Measurements from ENCODE around the gene TBC1D2.

TBC1D2 gene

GRCh38 chr9:98236901-98237487 is 18.5 kb downstream of the TBC1D2 start:
- DNase-seq, result no peak

DNA sequence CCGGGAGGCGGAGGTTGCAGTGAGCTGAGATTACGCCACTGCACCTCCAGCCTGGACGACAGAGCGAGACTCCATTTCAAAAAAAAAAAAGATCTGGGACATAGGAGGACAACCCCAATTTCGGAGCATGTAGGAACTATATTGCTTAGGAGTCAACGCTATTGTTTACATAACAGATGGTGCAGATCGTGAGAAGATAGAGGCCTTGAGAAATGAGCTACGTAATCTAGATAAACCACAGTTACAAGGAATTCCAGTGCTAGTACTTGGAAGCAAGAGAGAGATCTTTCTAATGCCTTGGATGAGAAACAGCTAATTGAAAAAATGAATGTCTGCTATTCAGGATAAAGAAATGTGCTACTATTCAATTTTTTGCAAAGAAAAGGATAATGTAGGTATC is 20.3 kb downstream of the TBC1D2 start:
- no peak for DNase-seq

DNA sequence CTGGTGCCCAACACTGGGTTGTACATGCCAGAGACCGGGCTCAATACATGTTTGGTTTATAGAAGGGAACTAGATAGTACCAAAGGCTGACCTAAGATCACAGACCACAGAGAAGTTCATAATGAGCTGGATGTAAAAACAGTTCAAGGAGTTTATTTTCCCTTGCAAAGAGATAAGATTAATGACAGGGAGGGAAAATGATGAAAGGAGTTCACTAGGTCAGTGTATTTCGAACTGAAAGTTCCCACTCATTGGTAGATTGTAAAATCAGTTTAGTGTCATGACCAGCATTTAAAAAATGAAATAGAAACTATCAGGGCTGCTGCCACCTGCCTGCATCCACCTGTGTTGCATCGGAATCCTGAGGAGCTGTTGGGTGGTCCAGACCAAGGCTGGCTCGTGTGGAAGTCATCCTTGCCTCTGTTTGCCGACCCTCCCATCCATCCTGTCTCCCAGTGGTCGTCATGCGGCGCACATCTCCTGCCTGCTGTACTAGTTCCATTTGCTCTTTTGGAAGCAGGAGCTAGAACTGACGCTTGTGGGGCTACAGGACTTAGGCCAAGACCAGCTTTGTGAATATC is 21.1 kb downstream of the TBC1D2 start:
- DNase-seq, result no peak

DNA sequence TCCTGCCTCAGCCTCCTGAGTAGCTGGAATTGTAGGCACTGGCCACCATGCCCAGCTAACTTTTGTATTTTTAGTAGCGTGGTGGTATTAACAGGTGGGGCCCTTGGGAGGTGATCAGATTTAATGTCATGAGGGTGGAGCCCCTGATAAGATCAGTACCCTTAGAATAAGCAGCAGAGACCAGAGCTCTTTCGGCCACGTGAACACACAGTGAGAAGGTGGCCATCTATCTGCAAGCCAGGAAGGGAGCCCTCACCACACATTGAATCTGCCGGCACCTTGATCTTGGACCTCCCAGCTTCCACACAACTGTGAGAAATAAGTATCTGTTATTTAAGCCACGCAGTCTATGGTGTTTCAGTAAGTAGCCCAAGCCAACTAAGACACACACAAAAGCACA is 22.5 kb downstream of the TBC1D2 start:
- DNase-seq, result no peak

GRCh38 chr9:98231770-98232478 is 23.5 kb downstream of the TBC1D2 start:
- DNase-seq, result no peak

- DNase-seq, result no peak
Observed at GRCh38 chr9:98230789-98231188, 24.7 kb downstream of the TBC1D2 start.

DNA sequence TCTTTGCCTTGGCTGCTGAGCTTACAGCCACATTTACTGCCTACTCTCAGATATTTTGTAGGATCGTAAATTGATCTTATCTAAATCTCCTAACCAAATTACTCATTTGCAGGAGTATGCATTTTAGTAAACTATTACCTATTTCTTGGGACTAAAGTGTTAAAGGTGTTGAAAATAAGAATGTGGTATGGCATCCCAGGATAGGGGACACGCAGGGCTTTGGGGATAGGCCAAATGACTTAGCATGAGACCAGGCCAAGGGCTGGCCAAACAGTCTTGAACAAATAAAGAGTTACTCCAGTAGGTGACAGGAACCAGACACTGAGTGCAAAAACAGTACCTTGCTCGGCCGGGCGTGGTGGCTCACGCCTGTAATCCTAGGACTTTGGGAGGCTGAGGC is 25.1 kb downstream of the TBC1D2 start:
- no peak for DNase-seq

DNA sequence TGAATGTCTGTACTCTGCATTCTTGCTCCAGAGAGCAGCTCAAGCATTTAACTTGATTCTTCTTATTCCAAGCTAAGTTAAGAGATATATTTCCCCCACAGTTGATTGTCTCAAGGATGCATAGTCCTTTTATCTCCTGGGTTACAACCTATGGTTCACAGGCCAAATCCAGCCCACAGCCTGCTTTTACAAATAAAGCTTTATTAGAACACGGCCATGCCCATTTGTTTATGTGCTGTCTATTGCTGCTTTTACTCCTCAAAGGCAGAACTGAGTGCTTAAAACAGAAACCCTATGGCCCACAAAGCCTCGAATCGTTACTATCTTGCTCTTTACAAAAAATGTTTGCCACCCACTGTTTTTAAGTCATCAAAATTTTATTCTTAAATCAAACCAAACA is 25.8 kb downstream of the TBC1D2 start:
- no peak for DNase-seq

- no peak for DNase-seq
Observed at GRCh38 chr9:98229090-98229395, 26.4 kb downstream of the TBC1D2 start.

GRCh38 chr9:98228392-98229089 is 26.9 kb downstream of the TBC1D2 start:
- no peak for DNase-seq

DNA sequence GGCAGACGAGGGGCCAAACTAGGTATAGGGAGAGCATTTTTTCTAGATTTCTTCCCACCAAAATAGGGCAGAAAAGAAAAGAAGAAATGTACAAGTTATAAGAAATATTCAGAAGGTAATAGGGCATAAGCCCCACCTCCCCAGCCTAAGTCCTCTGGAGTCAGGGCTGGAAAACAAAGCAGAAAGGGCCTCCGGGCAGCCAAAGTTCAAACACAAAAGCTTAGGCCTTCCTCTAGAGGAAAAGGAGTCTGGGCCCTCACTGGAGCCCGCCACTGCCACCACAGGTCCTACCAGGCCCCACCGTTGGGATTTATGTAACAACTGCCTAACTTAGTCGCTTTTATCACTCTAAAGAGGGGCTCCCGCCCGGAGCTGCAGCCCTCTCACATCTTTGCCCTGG is 27.6 kb downstream of the TBC1D2 start:
- no peak for DNase-seq

DNA sequence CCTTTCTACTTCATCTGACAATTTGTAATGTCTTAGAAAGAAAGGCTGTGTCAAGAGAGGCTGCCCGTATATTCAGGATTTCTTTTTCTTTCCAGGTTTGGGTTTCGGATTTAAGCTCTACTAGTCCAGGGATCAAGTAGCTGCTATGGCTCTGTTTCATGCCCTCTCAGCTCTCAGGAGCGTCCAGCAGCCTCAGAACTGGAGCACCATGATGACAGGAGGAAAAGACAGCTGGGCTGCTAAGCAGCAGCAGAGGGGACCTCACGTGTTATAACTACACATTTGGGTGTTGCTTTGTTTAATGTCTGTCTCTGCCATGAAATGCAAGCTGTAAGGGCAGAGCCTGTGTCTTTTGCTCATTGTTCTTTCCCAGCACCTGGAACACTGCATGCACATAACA is 28.5 kb downstream of the TBC1D2 start:
- no peak for DNase-seq

GRCh38 chr9:98226516-98226915 is 28.9 kb downstream of the TBC1D2 start:
- no peak for DNase-seq

DNA sequence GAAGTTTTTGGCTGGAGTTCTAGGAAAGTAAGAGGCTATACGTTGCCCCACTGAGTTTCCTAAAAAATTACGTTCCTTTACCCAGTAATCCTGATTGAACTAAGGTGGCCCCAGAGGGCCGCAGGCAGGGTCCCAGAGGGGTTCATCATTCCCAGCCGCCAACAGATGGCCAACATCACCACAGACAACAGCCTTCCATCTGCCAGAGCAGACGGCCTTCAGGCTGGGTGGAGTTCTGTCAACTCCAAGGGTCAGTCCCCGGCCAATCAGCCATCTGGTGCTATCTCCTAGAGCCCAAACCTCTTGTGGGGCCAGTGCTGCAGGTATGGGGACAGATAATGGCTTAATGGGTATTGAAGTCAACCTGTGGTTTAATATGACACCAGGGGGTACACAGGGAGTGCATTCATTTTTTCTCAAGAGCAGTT is 30.4 kb downstream of the TBC1D2 start:
- no peak for DNase-seq

DNA sequence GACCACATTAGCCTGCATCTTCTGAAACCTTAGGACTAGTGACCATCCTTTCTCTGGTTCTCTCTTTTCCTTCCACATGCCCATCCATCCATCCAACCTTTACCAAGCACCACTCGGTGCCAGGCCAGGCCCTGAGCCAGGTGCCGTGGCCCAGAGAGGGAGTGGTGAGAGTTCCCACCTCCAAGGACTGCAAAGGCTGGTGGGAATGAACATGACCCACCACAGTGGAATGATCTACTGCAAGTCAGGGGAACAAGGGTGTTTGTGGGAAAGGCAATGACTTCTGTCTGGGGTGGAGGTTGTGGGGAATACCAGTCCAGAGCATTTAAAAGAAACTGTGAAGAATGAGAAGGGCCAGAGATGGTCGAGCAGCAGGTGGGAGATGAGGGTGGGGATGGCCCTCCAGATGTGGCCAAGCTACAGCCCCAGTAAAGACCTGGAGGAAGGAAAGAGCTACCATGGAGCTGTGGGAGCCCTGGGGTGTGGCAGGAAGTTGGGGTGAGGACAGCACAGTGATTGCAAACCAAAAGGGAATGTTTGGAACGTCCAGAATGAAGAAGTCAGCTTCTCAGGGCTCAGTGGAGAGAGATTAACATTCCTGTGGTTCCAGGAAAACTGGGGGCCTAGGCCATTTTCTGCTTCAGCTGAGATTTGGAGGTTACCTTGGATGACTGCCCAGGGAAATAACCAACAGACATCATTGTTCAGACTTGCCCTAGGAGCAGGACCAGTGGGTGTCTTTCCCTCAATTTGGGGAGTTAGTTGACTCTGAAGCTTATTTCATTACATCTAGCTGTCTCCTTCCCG is 32.4 kb downstream of the TBC1D2 start:
- DNase-seq, result no peak

DNA sequence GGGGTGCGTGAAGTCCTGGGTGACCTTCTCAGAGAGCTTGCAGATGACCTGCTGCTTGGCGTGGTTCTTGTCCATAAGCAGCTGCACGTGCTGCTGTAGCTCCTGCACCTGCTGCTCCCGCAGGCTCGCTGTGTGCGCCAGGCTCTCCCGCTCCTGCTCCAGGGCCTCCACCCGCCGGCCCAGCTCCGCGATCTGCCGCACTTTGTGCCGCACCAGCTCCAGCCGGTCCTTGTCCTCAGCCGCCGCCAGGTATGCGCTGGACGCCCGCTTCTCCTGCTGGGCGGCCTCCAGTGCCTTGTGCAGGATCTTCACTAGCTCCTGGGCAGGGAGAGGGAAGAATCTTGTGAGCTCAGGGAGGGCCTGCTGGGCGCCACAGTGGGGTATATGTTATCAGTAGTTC is 34.5 kb downstream of the TBC1D2 start:
- DNase-seq, result no peak

DNA sequence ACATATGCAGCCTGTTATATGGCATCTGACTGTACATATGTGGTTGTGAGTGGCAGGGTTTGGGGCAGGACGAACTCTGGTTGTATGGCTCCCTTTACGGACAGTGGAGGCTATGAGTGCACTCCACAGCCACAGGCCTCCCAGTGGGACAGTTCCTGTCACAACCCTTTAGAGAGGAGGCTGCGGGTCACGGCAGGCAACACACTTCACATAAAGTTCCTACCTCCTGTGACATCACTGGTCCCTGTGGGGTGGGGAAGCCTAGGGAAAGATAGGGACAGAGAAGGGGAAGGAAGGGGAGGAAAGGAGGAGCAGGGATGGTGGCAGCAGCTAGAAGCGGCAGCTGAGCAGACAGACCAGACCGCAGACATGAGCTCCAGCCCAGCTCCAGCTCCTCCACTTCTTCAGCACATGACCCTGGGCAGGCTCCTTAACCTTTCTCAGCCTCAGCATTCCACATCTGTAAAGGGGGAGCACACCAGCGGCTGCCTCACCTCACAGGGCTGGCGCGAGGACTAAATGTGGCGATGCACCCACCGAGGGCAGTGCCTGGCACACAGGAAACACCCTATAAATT is 35.6 kb downstream of the TBC1D2 start:
- DNase-seq, result no peak

DNA sequence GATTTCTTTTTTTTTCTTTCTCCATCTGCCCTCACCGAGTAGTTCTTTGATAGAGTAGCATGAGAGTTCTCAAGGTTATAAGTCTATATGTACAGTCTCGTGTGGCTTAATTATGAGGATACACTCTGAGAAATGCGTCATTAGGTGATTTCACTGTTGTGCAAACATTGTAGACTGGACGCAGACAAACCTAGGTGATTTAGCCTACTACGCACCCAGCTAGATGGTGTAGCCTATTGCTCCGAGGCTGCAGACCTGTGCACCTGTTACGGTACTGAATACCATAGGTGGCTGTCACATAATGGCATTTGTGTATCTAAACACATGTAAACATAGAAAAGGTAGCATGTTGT is 36.1 kb downstream of the TBC1D2 start:
- no peak for DNase-seq

DNA sequence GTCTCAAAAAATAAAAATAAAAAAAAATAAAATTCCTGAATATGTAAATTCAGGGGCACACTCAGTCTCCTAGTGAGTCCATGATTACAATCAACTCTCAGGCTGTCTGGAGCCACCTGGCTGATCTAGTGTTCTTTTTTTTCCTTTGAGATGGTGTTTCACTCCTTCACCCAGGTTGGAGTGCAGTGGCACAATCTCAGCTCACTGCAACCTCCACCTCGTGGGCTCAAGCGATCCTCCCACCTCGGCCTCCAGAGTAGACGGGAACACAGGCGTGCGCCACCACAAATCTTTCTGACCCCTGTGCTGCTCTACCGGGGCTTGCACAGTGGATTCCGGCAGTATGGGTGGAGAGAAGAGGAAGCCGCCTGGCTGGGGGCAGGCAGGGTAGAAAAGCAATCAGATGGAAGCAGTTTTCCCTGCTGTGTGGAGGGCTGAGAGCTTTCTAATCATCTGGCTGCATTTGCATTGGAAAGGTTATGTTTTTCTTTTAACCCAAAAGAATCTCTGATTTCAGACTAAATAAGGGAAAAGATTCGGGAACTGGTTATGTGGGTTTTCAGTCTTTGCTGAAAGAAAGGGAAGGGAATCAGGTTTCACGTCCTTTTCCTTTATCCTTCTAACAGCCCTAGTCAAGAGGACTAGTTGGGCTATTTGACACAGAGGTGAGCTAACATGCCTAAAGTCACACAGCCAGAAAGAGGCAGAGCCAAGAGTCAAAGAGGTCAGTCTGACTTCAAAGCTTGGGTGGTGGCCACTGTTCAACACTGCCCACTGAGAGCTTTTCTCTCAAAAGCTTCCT is 36.7 kb downstream of the TBC1D2 start:
- DNase-seq, result no peak

DNA sequence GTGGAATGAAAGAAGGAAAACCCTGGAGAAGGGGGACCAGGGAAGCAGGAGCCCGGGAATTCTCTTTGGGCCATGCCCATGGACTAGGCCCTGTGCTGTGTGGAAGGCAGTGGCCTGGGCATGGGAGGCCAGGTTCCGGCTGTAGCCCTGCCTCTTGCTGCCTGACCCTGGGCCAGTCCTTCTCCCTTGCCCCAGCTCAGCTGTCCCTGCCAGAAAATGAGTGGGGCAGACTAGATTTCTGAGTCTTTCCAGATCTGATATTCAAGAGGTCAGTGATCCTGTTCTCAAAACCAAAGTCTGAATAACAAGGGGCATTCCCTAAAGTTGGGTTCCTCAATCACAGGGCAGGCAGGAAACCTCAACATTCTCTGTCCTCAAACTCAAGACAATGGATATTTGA is 38.2 kb downstream of the TBC1D2 start:
- no peak for DNase-seq

DNA sequence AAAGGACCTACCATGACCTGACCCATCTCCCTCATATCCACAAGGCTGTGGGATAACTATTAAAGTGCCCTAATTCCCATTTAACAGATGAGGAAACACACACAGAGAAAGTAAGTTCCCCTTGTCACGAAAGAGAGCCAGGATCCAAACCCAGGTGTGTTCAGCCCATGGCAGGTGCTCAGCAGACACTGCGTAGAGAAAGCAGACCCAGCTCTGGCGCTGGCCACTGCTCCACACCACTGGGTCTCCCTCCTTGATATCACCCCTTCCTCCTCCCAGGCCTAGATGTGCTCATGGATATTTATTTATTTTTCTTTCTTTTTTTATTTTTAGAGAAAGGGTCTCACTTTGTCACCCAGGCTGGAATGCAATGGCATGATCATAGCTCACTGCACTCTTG is 39.1 kb downstream of the TBC1D2 start:
- DNase-seq, result no peak

GRCh38 chr9:98215821-98216220 is 39.6 kb downstream of the TBC1D2 start:
- peak; percentile 28 for DNase-seq

Measured in COR-L47 (cell line).